WTC11 (cell line): ENCODE data around the gene SFT2D3. TPM values are rescaled to one million over a fixed set of nuclear protein-coding genes. Genes with fewer than 3 reads are reported as not detected.
A peak's percentile ranks its signal among the peaks of the same experiment; 100 is the strongest.

ENCODE experiments used
- ATF1 ChIP-seq: sonication (generic); formaldehyde crosslinking; IDR thresholded peaks from 2 replicates; pipeline ENCODE4 v1.8.1; 2023; ENCODE audit warnings: mild to moderate bottlenecking, moderate library complexity, missing genetic modification reagents
- CBFB ChIP-seq: sonication (generic); formaldehyde crosslinking; IDR thresholded peaks from 2 replicates; pipeline ENCODE4 v1.8.1; 2022; ENCODE audit warnings: mild to moderate bottlenecking, low read depth, missing genetic modification reagents
- CREB1 ChIP-seq: sonication (generic); formaldehyde crosslinking; IDR thresholded peaks from 2 replicates; pipeline ENCODE4 v1.8.0; 2023; ENCODE audit warnings: mild to moderate bottlenecking, missing genetic modification reagents
- GRHL2 ChIP-seq: fragments of 250-450 bp; sonication (Bioruptor Pico); IDR thresholded peaks from 2 replicates; pipeline ENCODE4 v1.8.0; 2022; ENCODE audit warnings: mild to moderate bottlenecking, moderate library complexity; ENCODE audit not compliant: insufficient replicate concordance, severe bottlenecking
- HMGA2 ChIP-seq: fragments of 250-450 bp; sonication (Bioruptor Pico); IDR thresholded peaks from 2 replicates; pipeline ENCODE4 v1.4.0; 2021; ENCODE audit warnings: mild to moderate bottlenecking, moderate library complexity
- JAZF1 ChIP-seq: fragments of 250-450 bp; sonication (Bioruptor Pico); IDR thresholded peaks from 2 replicates; pipeline ENCODE4 v1.9.0; 2021; ENCODE audit warnings: moderate library complexity, mild to moderate bottlenecking, inconsistent platforms
- KAT7 ChIP-seq: sonication (generic); formaldehyde crosslinking; IDR thresholded peaks from 2 replicates; pipeline ENCODE4 v1.8.1; 2023; ENCODE audit warnings: missing genetic modification reagents, mild to moderate bottlenecking, borderline replicate concordance
- NFE2L1 ChIP-seq: sonication (generic); formaldehyde crosslinking; IDR thresholded peaks from 2 replicates; pipeline ENCODE4 v1.8.1; 2023; ENCODE audit warnings: missing genetic modification reagents
- NFYB ChIP-seq: sonication (generic); formaldehyde crosslinking; conservative IDR thresholded peaks from 2 replicates; pipeline ENCODE4 v1.8.0; 2022; ENCODE audit warnings: low read depth, missing genetic modification reagents
- OVOL2 ChIP-seq: fragments of 250-450 bp; sonication (Bioruptor Pico); IDR thresholded peaks from 2 replicates; pipeline ENCODE4 v1.9.0; 2021; ENCODE audit warnings: mild to moderate bottlenecking, borderline replicate concordance
- RORB ChIP-seq: fragments of 250-450 bp; sonication (Bioruptor Pico); IDR thresholded peaks from 2 replicates; pipeline ENCODE4 v1.9.0; 2021; ENCODE audit warnings: mild to moderate bottlenecking
- SMAD4 ChIP-seq: sonication (generic); formaldehyde crosslinking; IDR thresholded peaks from 2 replicates; pipeline ENCODE4 v1.8.0; 2022; ENCODE audit warnings: mild to moderate bottlenecking, missing genetic modification reagents
- SOX15 ChIP-seq: fragments of 250-450 bp; sonication (Bioruptor Pico); IDR thresholded peaks from 2 replicates; pipeline ENCODE4 v1.9.0; 2021; ENCODE audit warnings: mild to moderate bottlenecking
- TCF7 ChIP-seq: sonication (generic); formaldehyde crosslinking; IDR thresholded peaks from 2 replicates; pipeline ENCODE4 v1.8.0; 2022; ENCODE audit warnings: mild to moderate bottlenecking, low read depth, missing genetic modification reagents, moderate library complexity
- TEAD1 ChIP-seq: sonication (generic); formaldehyde crosslinking; IDR thresholded peaks from 2 replicates; pipeline ENCODE4 v1.8.0; 2022; ENCODE audit warnings: mild to moderate bottlenecking, missing genetic modification reagents
- TP53 ChIP-seq: sonication (generic); formaldehyde crosslinking; IDR thresholded peaks from 2 replicates; pipeline ENCODE4 v1.8.1; 2023; ENCODE audit warnings: mild to moderate bottlenecking, missing genetic modification reagents
- ZBTB21 ChIP-seq: sonication (generic); formaldehyde crosslinking; IDR thresholded peaks from 2 replicates; pipeline ENCODE4 v1.8.1; 2023; ENCODE audit warnings: mild to moderate bottlenecking, missing genetic modification reagents, borderline replicate concordance
- ZNF138 ChIP-seq: sonication (generic); formaldehyde crosslinking; conservative IDR thresholded peaks from 2 replicates; pipeline ENCODE4 v1.8.1; 2022; ENCODE audit warnings: mild to moderate bottlenecking, moderate library complexity, missing genetic modification reagents
- ZNF263 ChIP-seq: sonication (generic); formaldehyde crosslinking; IDR thresholded peaks from 2 replicates; pipeline ENCODE4 v1.8.1; 2022; ENCODE audit warnings: low read depth, mild to moderate bottlenecking, moderate library complexity, missing genetic modification reagents
- ZNF317 ChIP-seq: sonication (generic); formaldehyde crosslinking; IDR thresholded peaks from 2 replicates; pipeline ENCODE4 v1.8.1; 2023; ENCODE audit warnings: low read depth, mild to moderate bottlenecking, moderate library complexity, missing genetic modification reagents, borderline replicate concordance
- ZNF396 ChIP-seq: fragments of 250-450 bp; sonication (Bioruptor Pico); IDR thresholded peaks from 2 replicates; pipeline ENCODE4 v1.8.0; 2021; ENCODE audit warnings: mild to moderate bottlenecking, moderate library complexity, borderline replicate concordance
- ZNF416 ChIP-seq: fragments of 250-450 bp; sonication (Bioruptor Pico); IDR thresholded peaks from 2 replicates; pipeline ENCODE4 v1.9.0; 2021; ENCODE audit warnings: mild to moderate bottlenecking, inconsistent platforms
- ZNF423 ChIP-seq: fragments of 250-450 bp; sonication (Bioruptor Pico); IDR thresholded peaks from 2 replicates; pipeline ENCODE4 v2.1.2; 2022; ENCODE audit warnings: mild to moderate bottlenecking, moderate library complexity
- ZNF671 ChIP-seq: fragments of 250-450 bp; sonication (Bioruptor Pico); IDR thresholded peaks from 2 replicates; pipeline ENCODE4 v1.8.0; 2021; ENCODE audit warnings: mild to moderate bottlenecking
- total RNA-seq: library from RNA; stranded (reverse); gene quantifications from 3 replicates; pipeline ENCODE4 v1.2.3, GENCODE V29; 2021
- TF ChIP-seq, protein P1 (sequence below): sonication (generic); formaldehyde crosslinking; IDR thresholded peaks from 2 replicates; pipeline ENCODE4 v1.8.1; 2022; ENCODE audit warnings: low read depth, mild to moderate bottlenecking, moderate library complexity, missing genetic modification reagents, borderline replicate concordance
- TF ChIP-seq, protein P2 (sequence below): fragments of 250-450 bp; sonication (Bioruptor Pico); IDR thresholded peaks from 2 replicates; pipeline ENCODE4 v1.9.0; 2021; ENCODE audit warnings: moderate library complexity, mild to moderate bottlenecking, inconsistent platforms, borderline replicate concordance
- TF ChIP-seq, protein P3 (sequence below): sonication (generic); formaldehyde crosslinking; IDR thresholded peaks from 2 replicates; pipeline ENCODE4 v1.8.1; 2022; ENCODE audit warnings: mild to moderate bottlenecking, missing genetic modification reagents, moderate library complexity, borderline replicate concordance
- TF ChIP-seq, protein P4 (sequence below): fragments of 250-450 bp; sonication (Bioruptor Pico); IDR thresholded peaks from 2 replicates; pipeline ENCODE4 v1.9.0; 2021; ENCODE audit warnings: mild to moderate bottlenecking
- TF ChIP-seq, protein P5 (sequence below): fragments of 250-450 bp; sonication (Bioruptor Pico); IDR thresholded peaks from 2 replicates; pipeline ENCODE4 v1.9.0; 2021; ENCODE audit warnings: mild to moderate bottlenecking, borderline replicate concordance
- TF ChIP-seq, protein P6 (sequence below): fragments of 250-450 bp; sonication (Bioruptor Pico); IDR thresholded peaks from 2 replicates; pipeline ENCODE4 v2.1.2; 2022; ENCODE audit warnings: mild to moderate bottlenecking, moderate library complexity

The SFT2D3 gene
- total RNA-seq, 1 experiment from 2014 or later = 10.5 TPM

DNA sequence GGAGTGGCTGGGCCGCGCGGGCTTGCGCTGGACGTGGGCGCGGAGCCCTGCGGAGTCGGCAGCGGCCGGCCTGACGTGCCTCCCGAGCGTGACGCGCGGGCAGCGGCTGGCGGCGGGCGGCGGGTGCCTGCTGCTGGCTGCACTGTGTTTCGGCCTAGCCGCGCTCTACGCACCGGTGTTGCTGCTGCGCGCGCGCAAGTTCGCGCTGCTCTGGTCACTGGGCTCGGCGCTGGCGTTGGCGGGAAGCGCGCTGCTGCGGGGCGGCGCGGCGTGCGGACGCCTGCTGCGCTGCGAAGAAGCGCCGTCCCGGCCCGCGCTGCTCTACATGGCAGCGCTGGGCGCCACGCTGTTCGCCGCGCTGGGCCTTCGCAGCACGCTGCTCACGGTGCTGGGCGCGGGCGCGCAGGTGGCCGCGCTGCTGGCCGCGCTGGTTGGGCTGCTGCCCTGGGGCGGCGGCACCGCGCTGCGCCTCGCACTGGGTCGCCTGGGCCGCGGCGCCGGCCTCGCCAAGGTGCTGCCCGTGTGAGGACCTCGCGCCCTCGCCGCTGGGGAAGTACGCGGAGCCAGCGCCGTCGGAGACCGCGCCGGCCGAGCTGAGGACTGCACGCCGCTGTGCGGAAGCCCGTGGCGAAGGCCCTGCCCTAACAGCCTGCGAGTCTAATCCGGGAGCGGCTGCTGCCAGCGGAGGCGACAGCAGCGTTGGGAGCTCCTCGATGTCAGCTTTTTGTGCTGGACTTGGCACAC lies 526 bp downstream of the SFT2D3 start (continued):
- TF ChIP-seq, protein P1, sequence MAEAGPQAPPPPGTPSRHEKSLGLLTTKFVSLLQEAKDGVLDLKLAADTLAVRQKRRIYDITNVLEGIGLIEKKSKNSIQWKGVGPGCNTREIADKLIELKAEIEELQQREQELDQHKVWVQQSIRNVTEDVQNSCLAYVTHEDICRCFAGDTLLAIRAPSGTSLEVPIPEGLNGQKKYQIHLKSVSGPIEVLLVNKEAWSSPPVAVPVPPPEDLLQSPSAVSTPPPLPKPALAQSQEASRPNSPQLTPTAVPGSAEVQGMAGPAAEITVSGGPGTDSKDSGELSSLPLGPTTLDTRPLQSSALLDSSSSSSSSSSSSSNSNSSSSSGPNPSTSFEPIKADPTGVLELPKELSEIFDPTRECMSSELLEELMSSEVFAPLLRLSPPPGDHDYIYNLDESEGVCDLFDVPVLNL = peak; percentile 89
- TF ChIP-seq SOX15 = no peak
- TF ChIP-seq KAT7 (CRISPR knock-in tag) = peak; percentile 89
- TF ChIP-seq JAZF1 (CRISPR knock-in tag) = no peak
- TF ChIP-seq ZBTB21 (CRISPR knock-in tag) = no peak; the same call in 1 of the 2 replicates
- no peak for TF ChIP-seq RORB
- no peak for TF ChIP-seq ZNF317 (CRISPR knock-in tag)
- no peak; the same call in 1 of the 2 replicates for TF ChIP-seq ZNF263 (CRISPR knock-in tag)
- TF ChIP-seq TCF7 = peak; percentile 88; the same call in 1 of the 2 replicates
- TF ChIP-seq ZNF416 (CRISPR knock-in tag) = peak; percentile 30; the same call in 1 of the 2 replicates
- TF ChIP-seq, protein P2, sequence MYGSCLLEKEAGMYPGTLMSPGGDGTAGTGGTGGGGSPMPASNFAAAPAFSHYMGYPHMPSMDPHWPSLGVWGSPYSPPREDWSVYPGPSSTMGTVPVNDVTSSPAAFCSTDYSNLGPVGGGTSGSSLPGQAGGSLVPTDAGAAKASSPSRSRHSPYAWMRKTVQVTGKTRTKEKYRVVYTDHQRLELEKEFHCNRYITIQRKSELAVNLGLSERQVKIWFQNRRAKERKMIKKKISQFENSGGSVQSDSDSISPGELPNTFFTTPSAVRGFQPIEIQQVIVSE (CRISPR knock-in tag) = no peak
- 0 out of 2 replicates have a peak, but pooled peaks have one; percentile 36 for TF ChIP-seq TEAD1 (CRISPR knock-in tag)
- no peak for TF ChIP-seq HMGA2 (CRISPR knock-in tag)
- TF ChIP-seq, protein P3, sequence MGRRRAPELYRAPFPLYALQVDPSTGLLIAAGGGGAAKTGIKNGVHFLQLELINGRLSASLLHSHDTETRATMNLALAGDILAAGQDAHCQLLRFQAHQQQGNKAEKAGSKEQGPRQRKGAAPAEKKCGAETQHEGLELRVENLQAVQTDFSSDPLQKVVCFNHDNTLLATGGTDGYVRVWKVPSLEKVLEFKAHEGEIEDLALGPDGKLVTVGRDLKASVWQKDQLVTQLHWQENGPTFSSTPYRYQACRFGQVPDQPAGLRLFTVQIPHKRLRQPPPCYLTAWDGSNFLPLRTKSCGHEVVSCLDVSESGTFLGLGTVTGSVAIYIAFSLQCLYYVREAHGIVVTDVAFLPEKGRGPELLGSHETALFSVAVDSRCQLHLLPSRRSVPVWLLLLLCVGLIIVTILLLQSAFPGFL = no peak
- TF ChIP-seq ZNF138 = no peak
- peak; percentile 88; the same call in 1 of the 2 replicates for TF ChIP-seq CBFB (CRISPR knock-in tag)
- TF ChIP-seq, protein P4, sequence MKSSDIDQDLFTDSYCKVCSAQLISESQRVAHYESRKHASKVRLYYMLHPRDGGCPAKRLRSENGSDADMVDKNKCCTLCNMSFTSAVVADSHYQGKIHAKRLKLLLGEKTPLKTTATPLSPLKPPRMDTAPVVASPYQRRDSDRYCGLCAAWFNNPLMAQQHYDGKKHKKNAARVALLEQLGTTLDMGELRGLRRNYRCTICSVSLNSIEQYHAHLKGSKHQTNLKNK (CRISPR knock-in tag) = no peak
- no peak for TF ChIP-seq SMAD4
- TF ChIP-seq ZNF671 (CRISPR knock-in tag) = no peak
- 0 out of 2 replicates have a peak, but pooled peaks have one; percentile 62 for TF ChIP-seq ATF1
- TF ChIP-seq OVOL2 = no peak
- TF ChIP-seq NFE2L1 (CRISPR knock-in tag) = peak; percentile 83; the same call in 1 of the 2 replicates
- TF ChIP-seq ZNF423 (CRISPR knock-in tag) = peak; percentile 81; the same call in 1 of the 2 replicates
- no peak for TF ChIP-seq GRHL2 (CRISPR knock-in tag)
- no peak for TF ChIP-seq CREB1 (CRISPR knock-in tag)
- TF ChIP-seq ZNF396 (CRISPR knock-in tag) = no peak
- TF ChIP-seq, protein P5, sequence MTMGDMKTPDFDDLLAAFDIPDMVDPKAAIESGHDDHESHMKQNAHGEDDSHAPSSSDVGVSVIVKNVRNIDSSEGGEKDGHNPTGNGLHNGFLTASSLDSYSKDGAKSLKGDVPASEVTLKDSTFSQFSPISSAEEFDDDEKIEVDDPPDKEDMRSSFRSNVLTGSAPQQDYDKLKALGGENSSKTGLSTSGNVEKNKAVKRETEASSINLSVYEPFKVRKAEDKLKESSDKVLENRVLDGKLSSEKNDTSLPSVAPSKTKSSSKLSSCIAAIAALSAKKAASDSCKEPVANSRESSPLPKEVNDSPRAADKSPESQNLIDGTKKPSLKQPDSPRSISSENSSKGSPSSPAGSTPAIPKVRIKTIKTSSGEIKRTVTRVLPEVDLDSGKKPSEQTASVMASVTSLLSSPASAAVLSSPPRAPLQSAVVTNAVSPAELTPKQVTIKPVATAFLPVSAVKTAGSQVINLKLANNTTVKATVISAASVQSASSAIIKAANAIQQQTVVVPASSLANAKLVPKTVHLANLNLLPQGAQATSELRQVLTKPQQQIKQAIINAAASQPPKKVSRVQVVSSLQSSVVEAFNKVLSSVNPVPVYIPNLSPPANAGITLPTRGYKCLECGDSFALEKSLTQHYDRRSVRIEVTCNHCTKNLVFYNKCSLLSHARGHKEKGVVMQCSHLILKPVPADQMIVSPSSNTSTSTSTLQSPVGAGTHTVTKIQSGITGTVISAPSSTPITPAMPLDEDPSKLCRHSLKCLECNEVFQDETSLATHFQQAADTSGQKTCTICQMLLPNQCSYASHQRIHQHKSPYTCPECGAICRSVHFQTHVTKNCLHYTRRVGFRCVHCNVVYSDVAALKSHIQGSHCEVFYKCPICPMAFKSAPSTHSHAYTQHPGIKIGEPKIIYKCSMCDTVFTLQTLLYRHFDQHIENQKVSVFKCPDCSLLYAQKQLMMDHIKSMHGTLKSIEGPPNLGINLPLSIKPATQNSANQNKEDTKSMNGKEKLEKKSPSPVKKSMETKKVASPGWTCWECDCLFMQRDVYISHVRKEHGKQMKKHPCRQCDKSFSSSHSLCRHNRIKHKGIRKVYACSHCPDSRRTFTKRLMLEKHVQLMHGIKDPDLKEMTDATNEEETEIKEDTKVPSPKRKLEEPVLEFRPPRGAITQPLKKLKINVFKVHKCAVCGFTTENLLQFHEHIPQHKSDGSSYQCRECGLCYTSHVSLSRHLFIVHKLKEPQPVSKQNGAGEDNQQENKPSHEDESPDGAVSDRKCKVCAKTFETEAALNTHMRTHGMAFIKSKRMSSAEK (CRISPR knock-in tag) = no peak
- TF ChIP-seq, protein P6, sequence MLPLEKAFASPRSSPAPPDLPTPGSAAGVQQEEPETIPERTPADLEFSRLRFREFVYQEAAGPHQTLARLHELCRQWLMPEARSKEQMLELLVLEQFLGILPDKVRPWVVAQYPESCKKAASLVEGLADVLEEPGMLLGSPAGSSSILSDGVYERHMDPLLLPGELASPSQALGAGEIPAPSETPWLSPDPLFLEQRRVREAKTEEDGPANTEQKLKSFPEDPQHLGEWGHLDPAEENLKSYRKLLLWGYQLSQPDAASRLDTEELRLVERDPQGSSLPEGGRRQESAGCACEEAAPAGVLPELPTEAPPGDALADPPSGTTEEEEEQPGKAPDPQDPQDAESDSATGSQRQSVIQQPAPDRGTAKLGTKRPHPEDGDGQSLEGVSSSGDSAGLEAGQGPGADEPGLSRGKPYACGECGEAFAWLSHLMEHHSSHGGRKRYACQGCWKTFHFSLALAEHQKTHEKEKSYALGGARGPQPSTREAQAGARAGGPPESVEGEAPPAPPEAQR (CRISPR knock-in tag) = no peak
- 0 out of 2 replicates have a peak, but pooled peaks have one; percentile 44 for TF ChIP-seq NFYB (CRISPR knock-in tag)
- peak; percentile 78 for TF ChIP-seq TP53 (CRISPR knock-in tag)
